ENCODE measurements around the gene PUS1. TPM values are rescaled to one million over a fixed set of nuclear protein-coding genes. Genes with fewer than 3 reads are reported as not detected.
A peak's percentile ranks its signal among the peaks of the same experiment; 100 is the strongest.

Gene PUS1
- total and polyA plus RNA-seq, 9 of the 15 experiments (the other 6 are each of a cell fraction or from before 2014, with no cell fraction given), result 1.9 to 90.8 (median 30.0) TPM

- TF ChIP-seq ZBTB40 (IDR thresholded peaks at IDR 0.05) (0 out of 2 replicates have a peak, but pooled peaks have one; percentile 11), ZBTB40 (CRISPR knock-in tag; IDR thresholded peaks at IDR 0.05) (no peak), SMAD3 (CRISPR knock-in tag; conservative IDR thresholded peaks at IDR 0.05) (no peak), ZNF764 (CRISPR knock-in tag; IDR thresholded peaks at IDR 0.05; ENCODE audit: low read depth) (no peak), SMC3 (conservative IDR thresholded peaks at IDR 0.05; ENCODE audit: insufficient read depth, low read depth, low read length) (no peak), ZNF561 (CRISPR knock-in tag; conservative IDR thresholded peaks at IDR 0.05) (no peak), RFX7 (CRISPR knock-in tag; IDR thresholded peaks at IDR 0.05) (no peak), POLR2B (IDR thresholded peaks at IDR 0.05; ENCODE audit: low read depth, partially characterized antibody) (no peak), TOE1 (IDR thresholded peaks at IDR 0.05; ENCODE audit: borderline replicate concordance) (no peak), TOE1 (CRISPR knock-in tag; IDR thresholded peaks at IDR 0.05; ENCODE audit: borderline replicate concordance, low read depth) (no peak), PHF8 (IDR thresholded peaks at IDR 0.05; ENCODE audit: borderline replicate concordance, low read length) (peak; percentile 20; the same call in 1 of the 2 replicates), SRSF7 (optimal IDR thresholded peaks at IDR 0.05; ENCODE audit: low read depth, low read length) (no peak), ZNF584 (CRISPR knock-in tag; IDR thresholded peaks at IDR 0.05; ENCODE audit: low read depth) (no peak)
- TF ChIP-seq, protein P1, sequence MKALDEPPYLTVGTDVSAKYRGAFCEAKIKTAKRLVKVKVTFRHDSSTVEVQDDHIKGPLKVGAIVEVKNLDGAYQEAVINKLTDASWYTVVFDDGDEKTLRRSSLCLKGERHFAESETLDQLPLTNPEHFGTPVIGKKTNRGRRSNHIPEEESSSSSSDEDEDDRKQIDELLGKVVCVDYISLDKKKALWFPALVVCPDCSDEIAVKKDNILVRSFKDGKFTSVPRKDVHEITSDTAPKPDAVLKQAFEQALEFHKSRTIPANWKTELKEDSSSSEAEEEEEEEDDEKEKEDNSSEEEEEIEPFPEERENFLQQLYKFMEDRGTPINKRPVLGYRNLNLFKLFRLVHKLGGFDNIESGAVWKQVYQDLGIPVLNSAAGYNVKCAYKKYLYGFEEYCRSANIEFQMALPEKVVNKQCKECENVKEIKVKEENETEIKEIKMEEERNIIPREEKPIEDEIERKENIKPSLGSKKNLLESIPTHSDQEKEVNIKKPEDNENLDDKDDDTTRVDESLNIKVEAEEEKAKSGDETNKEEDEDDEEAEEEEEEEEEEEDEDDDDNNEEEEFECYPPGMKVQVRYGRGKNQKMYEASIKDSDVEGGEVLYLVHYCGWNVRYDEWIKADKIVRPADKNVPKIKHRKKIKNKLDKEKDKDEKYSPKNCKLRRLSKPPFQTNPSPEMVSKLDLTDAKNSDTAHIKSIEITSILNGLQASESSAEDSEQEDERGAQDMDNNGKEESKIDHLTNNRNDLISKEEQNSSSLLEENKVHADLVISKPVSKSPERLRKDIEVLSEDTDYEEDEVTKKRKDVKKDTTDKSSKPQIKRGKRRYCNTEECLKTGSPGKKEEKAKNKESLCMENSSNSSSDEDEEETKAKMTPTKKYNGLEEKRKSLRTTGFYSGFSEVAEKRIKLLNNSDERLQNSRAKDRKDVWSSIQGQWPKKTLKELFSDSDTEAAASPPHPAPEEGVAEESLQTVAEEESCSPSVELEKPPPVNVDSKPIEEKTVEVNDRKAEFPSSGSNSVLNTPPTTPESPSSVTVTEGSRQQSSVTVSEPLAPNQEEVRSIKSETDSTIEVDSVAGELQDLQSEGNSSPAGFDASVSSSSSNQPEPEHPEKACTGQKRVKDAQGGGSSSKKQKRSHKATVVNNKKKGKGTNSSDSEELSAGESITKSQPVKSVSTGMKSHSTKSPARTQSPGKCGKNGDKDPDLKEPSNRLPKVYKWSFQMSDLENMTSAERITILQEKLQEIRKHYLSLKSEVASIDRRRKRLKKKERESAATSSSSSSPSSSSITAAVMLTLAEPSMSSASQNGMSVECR (CRISPR knock-in tag; IDR thresholded peaks at IDR 0.05), result peak; percentile 32
Measured at GRCh38 chr12:131929581-131930456, 743 bp downstream of the PUS1 start (continued).
